Upper lobe of left lung (tissue), 4 donors: Measurements from ENCODE around the gene PPP2R2B.

Experiments used
- CTCF ChIP-seq, 6 experiments: fragments of 450-650 bp in 4 of 6; fragments of 200-600 bp in 2 of 6; sonication (generic) in 2 of 6; IDR thresholded peaks; one replicate each; pipeline ENCODE4 v1.5.1; 2016 to 2019; ENCODE audit warnings: antibody characterized with exemption in 6 of 6
- EP300 ChIP-seq, 4 donors: sonication (generic); formaldehyde crosslinking; IDR thresholded peaks; one replicate each; pipeline ENCODE4 v1.5.1; 2017; ENCODE audit warnings: antibody characterized with exemption in 4 of 4, control low read depth in 2 of 4
- POLR2A ChIP-seq, 4 donors: fragments of 450-650 bp; IDR thresholded peaks; one replicate each; pipeline ENCODE4 v1.5.1; 2016 to 2017; ENCODE audit warnings: antibody characterized with exemption in 4 of 4, mild to moderate bottlenecking in 2 of 4
- POLR2AphosphoS5 ChIP-seq, 2 donors: sonication (generic); formaldehyde crosslinking; IDR thresholded peaks; one replicate each; pipeline ENCODE4 v1.5.1; 2017; ENCODE audit warnings: antibody characterized with exemption in 2 of 2

- TF ChIP-seq POLR2A (IDR thresholded peaks at IDR 0.05): no peak
- no peak for TF ChIP-seq CTCF (IDR thresholded peaks at IDR 0.05)
- TF ChIP-seq POLR2AphosphoS5 (IDR thresholded peaks at IDR 0.05): no peak
- no peak for TF ChIP-seq EP300 (IDR thresholded peaks at IDR 0.05)
These were observed 187.6 kb downstream of the PPP2R2B start for GRCh38 chr5:146690880-146691355.
